HG03095 (cell line): ENCODE results near the gene PAX8.

Source experiments
- ATAC-seq: cut with Tn5 transposase; IDR thresholded peaks from one replicate; pipeline ENCODE4 v1.9.1; 2021; ENCODE audit warnings: moderate library complexity; ENCODE audit not compliant: unreplicated experiment

The PAX8 gene

DNA sequence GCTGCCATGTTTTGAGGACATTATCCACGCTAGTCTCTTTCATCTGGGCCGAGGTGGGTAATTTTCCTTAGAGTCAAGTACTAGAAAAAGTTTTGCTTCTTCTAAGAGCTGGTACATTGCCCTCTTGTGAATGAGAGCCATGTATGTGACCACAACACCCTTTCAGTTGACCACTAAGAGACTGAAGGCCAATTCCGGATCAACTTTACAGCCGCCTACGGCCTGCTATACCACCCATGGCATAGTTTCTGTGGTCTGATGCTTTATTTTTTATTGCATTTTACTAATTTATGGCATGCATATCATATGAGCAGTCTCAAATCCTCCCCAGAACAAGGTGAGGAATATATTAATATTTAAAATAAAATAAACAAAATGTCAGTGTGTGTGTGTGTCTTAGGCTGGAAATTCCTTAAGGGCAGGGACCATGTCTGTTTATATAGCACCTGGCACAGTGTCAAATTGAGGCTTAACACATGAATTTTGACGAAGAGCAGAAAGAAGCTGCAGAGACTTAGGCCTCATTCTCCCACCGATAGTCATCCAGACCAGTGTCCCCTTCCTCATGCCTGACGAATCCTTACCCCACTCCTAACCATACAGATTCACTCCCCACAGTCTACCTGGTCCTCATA lies 69.6 kb downstream of the PAX8 start:
- ATAC-seq, result no peak

- ATAC-seq, result no peak
Measured at GRCh38 chr2:113208396-113208795, 70.3 kb downstream of the PAX8 start.

DNA sequence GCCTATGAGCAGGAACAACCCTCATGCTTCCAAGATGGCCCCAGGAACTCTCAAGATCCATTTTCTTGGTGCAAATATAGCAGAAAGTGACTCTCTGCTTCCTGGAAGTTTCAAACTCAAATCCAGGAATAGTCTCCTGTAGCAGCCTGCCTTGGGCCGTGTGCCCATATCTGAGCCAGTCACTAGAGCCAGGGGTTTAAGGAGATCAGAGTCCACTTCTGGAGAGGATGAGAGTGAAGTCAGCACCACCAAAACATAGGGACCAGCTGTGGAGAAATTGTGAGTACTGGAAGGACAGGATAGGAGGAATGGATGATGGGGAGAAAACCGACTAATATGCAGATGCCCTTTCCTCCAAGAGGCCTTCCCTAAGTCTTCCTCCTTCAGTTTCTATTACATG lies 71.7 kb downstream of the PAX8 start:
- ATAC-seq, result no peak

DNA sequence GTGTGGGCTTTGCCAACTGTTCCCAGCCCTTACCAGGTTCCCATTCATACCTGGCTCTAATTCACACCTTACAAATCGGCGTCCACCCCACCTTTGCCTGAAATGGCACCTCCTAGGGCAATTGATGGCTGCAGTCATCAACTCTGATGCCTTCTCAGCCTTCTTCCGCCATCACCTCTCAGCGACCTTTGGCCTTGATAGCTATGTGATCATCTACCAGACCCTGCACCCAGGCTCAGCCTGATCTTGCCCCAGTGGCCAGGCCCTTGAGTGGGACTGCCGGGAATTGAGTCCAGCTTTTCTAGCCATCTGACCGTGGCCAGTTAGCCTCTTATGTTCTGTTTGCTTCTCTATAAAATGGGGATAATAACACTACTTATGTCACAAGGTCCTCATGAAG lies 72.5 kb downstream of the PAX8 start:
- ATAC-seq, result no peak

GRCh38 chr2:113203901-113204519 lies 74.7 kb downstream of the PAX8 start:
- peak; percentile 83 for ATAC-seq

DNA sequence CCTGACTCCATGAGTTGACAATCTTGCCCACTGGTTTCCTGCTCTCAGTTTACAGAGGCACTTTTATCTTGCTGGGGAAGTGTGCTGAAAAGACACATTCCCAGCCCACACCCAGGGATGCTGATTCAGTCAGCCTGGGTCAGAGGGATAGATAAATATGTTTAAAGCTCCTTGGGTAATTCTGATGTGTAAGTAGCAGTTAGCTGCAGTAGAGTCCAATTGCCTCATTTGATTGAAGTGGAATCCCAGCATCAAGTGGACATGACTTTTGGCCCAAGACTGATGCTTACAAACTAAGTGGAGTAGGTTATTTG lies 75.5 kb downstream of the PAX8 start:
- ATAC-seq, result no peak

- ATAC-seq, result no peak
Measured at GRCh38 chr2:113202305-113203216, 76.2 kb downstream of the PAX8 start.

DNA sequence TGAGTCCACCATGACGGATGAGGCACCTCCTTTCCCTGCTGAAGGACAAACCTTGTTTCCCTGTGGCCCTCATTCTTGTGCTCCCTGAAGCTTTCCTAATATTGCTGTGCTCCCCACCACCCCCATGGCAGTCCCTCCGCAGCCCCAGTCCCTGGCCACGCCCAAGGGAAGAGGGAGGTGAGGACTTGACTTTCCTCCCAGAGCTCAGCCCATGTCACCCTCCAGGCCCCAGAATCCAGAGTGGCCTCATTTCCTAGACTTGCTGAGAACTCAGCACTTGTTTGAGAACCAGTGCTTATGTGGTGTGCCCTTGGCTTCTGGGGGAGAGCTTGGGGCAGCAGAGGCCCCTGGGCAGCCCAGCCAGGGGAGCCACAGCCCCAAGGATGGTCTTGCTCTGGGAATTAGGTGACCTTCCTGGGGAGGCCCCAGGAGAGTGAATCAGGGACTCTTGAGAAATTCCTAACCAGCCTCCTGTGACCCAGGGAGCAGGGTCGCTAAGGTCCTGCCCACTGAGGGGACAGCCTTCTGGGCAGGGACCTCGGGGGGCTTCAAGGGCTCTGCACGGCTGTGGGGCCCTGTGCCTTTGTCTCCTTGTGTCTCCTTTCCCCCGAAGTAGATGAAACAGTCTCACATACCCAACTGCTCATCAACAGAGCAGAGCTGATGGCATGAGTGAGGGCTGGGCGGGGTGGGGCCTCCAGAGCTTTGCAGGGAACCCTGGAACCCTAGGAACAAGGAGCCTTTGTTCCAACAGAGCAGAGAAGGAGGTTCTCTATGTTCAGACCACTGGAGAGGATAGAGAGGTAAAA lies 77.0 kb downstream of the PAX8 start:
- ATAC-seq, result no peak

- no peak for ATAC-seq
Measured at GRCh38 chr2:113200736-113201490, 77.8 kb downstream of the PAX8 start.

DNA sequence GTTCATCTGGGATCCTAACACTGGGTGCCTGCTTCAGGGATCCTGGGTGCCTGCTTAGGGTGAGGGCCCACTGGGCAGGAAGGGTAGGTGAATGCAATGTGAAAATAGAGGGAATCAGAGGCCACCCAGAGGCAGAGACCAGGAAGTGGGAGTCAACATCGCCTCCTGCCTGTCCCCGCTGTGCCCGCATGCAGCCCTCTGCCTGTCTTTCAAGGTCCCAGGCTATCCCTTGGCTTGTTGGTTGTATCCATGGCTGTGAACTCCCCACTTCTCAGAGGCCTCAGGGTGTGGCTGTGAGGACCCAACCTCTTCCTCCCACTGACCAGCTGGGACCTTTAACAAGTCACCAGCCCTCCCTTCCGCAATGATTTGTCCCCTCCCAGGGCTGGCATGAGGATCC lies 78.5 kb downstream of the PAX8 start:
- no peak for ATAC-seq

DNA sequence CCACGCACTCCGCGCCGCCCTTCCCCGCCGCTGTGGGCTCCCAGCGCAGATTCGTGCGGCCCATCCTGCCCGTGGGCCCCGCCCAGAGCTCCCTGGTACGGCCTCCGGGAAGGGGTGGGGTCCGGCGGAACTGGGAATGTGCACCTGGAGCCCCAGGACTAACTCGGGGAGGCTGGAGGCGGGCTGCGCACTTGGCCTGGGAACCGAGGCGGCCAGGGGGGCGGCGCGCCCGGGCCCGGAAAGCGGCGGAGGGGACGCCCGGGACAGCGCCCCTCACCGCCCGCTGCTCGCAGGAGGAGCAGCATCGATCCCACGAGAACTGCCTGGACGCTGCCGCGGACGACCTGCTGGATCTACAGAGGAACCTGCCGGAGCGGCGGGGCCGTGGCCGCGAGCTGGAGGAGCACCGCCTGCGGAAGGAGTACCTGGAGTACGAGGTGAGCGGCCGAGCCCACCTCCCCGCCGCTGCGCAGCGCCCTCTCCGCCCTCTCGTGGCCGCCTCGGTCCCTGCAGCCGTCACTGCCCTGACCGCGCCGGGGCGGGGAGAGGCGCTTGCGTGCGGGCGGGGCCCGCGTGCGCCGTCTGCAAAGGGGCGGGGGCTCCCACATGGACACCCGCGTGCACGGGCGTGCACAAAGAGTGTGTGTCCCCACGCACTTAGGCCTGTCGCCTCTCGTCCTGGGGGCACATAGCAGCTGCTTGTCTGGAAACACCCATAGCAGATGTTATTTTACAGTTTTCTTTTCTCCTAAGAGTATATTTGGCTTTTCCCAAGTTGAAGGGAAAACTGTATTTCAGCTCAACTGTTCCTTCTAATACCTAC lies 79.7 kb downstream of the PAX8 start:
- peak; percentile 49 for ATAC-seq

DNA sequence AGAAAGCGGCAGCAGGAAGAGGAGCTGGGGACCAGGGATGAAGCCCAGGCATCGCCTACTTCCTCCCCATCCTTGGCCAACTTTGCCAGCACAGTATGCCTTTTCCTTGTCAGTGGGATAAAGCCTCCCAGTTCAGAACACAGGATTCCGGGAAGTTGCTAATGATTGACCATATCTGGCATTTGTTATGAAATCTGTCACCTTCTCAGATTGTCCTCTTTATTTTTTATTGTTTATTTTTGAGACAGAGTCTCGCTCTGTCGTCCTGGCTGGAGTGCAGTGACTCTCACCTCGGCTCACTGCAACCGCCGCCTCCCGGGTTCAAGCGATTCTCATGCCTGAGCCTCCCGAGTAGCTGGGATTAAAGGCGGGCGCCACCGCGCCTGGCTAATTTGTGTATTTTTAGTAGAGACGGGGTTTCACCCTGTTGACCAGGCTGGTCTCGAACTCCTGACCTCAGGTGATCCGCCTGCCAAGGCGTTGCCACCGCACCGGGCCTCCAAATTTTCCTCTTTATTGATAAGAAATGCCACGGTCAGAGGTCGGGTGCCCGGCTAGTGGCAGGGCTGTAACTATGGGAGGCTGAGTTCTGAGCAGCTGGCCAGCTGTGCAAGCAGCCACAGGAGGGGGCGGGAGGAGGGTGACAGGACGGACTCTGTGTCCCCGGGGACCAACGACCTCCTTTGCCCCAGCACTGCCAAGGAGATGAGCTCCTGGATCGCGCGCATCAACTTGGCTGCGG lies 80.5 kb downstream of the PAX8 start:
- no peak for ATAC-seq

DNA sequence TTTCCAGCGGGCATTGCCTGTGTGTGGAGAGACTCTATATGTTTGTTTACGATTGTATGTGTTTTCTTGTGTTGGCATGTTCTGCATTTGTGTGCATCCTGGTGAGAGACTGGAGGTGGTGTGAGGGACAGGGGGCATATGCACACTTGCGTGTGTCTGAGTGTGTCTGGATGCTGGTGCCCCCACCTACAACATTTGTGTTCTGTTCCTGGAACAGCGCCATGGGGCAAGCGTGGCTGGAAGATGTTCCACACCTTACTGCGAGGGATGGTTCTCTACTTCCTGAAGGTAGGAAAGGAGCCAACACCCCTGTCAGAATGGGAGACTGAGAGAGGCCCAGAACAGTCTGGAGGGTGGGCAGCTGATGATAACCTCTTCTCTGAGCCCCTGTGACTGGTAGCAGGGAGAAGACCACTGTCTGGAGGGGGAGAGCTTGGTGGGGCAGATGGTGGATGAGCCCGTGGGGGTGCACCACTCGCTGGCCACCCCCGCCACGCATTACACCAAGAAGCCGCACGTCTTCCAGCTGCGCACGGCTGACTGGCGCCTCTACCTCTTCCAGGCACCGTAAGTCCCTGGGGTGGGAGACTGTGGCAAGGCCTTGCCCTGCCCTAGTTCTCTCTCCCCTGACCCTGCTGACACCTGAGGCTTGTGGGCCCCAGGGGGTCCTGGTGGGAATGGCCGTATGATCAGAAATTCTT lies 81.2 kb downstream of the PAX8 start:
- no peak for ATAC-seq

- no peak for ATAC-seq
Measured at GRCh38 chr2:113196839-113197238, 81.9 kb downstream of the PAX8 start.

DNA sequence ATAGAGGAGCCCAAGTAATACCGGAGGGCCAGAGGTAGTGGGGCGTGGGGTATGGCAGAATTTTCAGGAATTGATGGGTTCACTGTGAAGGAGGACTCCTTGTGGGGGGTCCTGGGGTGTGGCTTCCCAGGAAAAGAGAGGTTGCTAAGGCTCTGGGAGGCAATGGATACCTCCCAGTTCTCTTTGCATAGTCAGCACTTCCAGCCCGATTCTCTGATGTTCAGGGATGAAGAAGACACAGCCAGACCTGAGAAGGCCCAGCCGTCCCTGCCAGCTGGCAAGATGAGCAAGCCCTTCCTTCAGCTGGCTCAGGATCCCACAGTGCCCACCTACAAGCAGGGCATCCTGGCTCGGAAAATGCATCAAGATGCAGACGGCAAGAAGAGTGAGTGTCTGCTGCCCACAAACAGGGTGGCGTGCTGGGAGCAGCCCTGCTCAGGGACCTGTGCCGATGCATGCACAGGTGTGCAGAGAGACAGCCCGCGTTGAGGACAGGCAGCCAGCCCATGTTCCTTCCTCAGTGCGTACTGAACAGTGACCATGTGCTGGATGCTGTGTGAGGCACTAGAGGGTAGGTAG lies 82.7 kb downstream of the PAX8 start:
- ATAC-seq, result no peak

- ATAC-seq, result no peak
Measured at GRCh38 chr2:113192459-113193100, 86.1 kb downstream of the PAX8 start.

DNA sequence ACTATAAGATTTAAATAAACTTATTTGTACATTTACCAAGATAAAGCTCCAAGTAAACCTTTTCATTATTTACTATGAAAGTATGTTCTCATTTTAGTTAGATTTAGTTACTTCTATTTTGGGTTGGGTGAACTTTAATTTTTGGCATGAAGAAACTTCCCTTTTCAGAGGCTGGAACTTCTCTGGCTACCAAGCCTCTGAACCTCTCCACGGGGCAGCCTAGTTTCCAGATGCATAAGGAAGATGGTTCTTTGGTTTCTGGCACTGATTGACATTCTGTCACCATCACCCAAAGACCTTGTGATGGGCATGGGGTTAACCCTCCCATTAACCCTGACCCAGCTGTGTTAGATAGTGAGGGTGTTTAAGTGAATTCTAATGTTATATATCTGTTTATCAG lies 87.8 kb downstream of the PAX8 start:
- ATAC-seq, result no peak

GRCh38 chr2:113187771-113188170 lies 91.0 kb downstream of the PAX8 start:
- no peak for ATAC-seq
